IPS-NIHi7 (cell line): Measurements from ENCODE around the gene LMF2.

Experiments
- DNase-seq: peaks from one replicate; pipeline ENCODE4 v3.0.0; 2012; ENCODE audit warnings: mixed read lengths; ENCODE audit errors: extremely low spot score

The LMF2 gene

GRCh38 chr22:50482107-50483074, 25.1 kb downstream of the LMF2 start:
- no peak for DNase-seq

- peak; percentile 90 for DNase-seq
Measured at GRCh38 chr22:50481440-50482106, 25.9 kb downstream of the LMF2 start, which contains the start of gene ADM2. Gene ADM2, plus strand, starts transcription at chr22:50481543. Its CDS starts 305 bp downstream, at chr22:50481848.

- no peak for DNase-seq
Measured at GRCh38 chr22:50481045-50481439, 26.5 kb downstream of the LMF2 start.

- no peak for DNase-seq
Measured at GRCh38 chr22:50479721-50480120, 27.8 kb downstream of the LMF2 start.

- no peak for DNase-seq
Measured at GRCh38 chr22:50477923-50478322, 29.6 kb downstream of the LMF2 start.

GRCh38 chr22:50476868-50477267, 30.6 kb downstream of the LMF2 start:
- no peak for DNase-seq

GRCh38 chr22:50475652-50476002, 31.9 kb downstream of the LMF2 start:
- DNase-seq = no peak

- peak; percentile 100 for DNase-seq
Measured at GRCh38 chr22:50474710-50475651, 32.5 kb downstream of the LMF2 start, which contains the start of gene SBF1. Gene SBF1, minus strand, starts transcription at chr22:50475035. Its CDS starts 195 bp downstream, at chr22:50474840.

- DNase-seq = no peak
Measured at GRCh38 chr22:50473855-50474671, 33.4 kb downstream of the LMF2 start.

GRCh38 chr22:50473088-50473487, 34.4 kb downstream of the LMF2 start:
- peak; percentile 56 for DNase-seq

- no peak for DNase-seq
Measured at GRCh38 chr22:50471962-50472361, 35.5 kb downstream of the LMF2 start.

GRCh38 chr22:50471197-50471847, 36.2 kb downstream of the LMF2 start:
- DNase-seq = no peak

- DNase-seq = no peak
Measured at GRCh38 chr22:50470491-50470890, 37.0 kb downstream of the LMF2 start.

GRCh38 chr22:50469377-50470305, 37.9 kb downstream of the LMF2 start:
- DNase-seq = peak; percentile 87

- no peak for DNase-seq
Measured at GRCh38 chr22:50468626-50469025, 38.9 kb downstream of the LMF2 start.

- DNase-seq = no peak
Measured at GRCh38 chr22:50467773-50468440, 39.6 kb downstream of the LMF2 start.

- no peak for DNase-seq
Measured at GRCh38 chr22:50467341-50467740, 40.2 kb downstream of the LMF2 start.

GRCh38 chr22:50465066-50465930, 42.2 kb downstream of the LMF2 start:
- no peak for DNase-seq
